Measurements from ENCODE around the gene INPP4A.

Gene INPP4A

GRCh38 chr2:98570356-98570755 is 125.7 kb downstream of the INPP4A start:
- no peak for DNase-seq (ENCODE audit: low read depth)
- no peak for TF ChIP-seq CTCF (IDR thresholded peaks at IDR 0.05; ENCODE audit: insufficient read depth, low read depth, low read length, missing control alignments)
- H3K4me3 ChIP-seq (ENCODE audit: low read depth, low read length): no peak overlapping the region

DNA sequence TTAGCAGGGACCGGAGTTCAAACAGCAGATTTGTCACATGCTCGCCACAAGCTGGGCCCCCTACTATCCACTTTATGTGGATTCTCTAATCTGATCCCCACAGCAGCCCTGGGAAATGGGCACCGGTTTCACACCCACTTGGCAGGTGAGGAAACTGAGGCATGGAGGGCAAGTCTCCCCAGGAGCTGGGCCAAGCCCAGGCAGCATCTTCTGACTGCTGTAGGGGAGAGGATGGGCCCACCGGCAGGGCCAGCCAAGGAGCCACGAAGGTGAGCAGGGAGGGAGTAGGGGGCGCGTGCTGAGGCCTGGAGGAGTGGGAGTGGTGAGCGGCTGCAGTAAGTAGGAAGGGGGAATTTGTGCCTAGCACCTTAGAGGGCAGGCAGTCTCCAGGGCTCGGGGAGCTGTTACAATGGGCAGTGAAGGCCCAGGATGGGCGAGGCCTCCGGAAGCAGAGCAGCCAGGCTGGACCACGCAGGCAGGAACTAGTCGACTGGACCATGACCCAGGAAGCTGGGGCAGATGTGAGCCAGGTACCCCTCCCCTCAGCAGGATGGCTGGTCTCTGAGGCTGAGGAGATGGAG is 126.6 kb downstream of the INPP4A start:
- no peak for TF ChIP-seq CTCF (IDR thresholded peaks at IDR 0.05; ENCODE audit: insufficient read depth, low read depth, low read length, missing control alignments)
- H3K4me3 ChIP-seq (ENCODE audit: low read depth, low read length): no peak overlapping the region
- DNase-seq (ENCODE audit: low read depth): no peak

GRCh38 chr2:98571796-98572195 is 127.1 kb downstream of the INPP4A start:
- H3K4me3 ChIP-seq (ENCODE audit: low read depth, low read length): no peak overlapping the region
- no peak for DNase-seq (ENCODE audit: low read depth)
- no peak for TF ChIP-seq CTCF (IDR thresholded peaks at IDR 0.05; ENCODE audit: insufficient read depth, low read depth, low read length, missing control alignments)

- no peak for TF ChIP-seq CTCF (IDR thresholded peaks at IDR 0.05; ENCODE audit: insufficient read depth, low read depth, low read length, missing control alignments)
- no peak overlapping the region for H3K4me3 ChIP-seq (ENCODE audit: low read depth, low read length)
- DNase-seq (ENCODE audit: low read depth): no peak
Observed at GRCh38 chr2:98572211-98572610, 127.6 kb downstream of the INPP4A start.

- no peak overlapping the region for H3K4me3 ChIP-seq (ENCODE audit: low read depth, low read length)
- TF ChIP-seq CTCF (IDR thresholded peaks at IDR 0.05; ENCODE audit: insufficient read depth, low read depth, low read length, missing control alignments): no peak
- DNase-seq (ENCODE audit: low read depth): no peak
Observed at GRCh38 chr2:98572676-98573075, 128.0 kb downstream of the INPP4A start.

DNA sequence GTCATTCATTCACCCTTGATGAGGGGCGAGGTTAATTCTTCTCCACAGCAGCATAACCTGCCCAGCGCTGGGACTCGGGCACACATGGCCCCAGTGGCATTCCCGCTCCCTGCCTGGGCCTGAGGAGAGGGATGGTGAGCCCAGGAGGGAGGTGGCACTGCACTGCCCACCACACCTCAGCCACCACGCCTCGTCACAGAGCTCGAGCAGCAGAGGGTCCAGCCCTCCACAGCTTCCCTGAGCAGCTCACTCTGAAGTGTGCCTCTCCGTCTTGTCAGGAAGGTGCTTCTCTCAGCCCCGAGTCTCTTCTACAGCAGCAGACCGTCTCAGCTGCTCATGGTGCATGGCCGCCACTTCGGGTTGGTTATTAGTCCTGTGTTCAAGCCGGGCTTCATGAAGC is 128.8 kb downstream of the INPP4A start:
- DNase-seq (ENCODE audit: low read depth): no peak
- H3K4me3 ChIP-seq (ENCODE audit: low read depth, low read length): no peak overlapping the region
- TF ChIP-seq CTCF (IDR thresholded peaks at IDR 0.05; ENCODE audit: insufficient read depth, low read depth, low read length, missing control alignments): no peak

DNA sequence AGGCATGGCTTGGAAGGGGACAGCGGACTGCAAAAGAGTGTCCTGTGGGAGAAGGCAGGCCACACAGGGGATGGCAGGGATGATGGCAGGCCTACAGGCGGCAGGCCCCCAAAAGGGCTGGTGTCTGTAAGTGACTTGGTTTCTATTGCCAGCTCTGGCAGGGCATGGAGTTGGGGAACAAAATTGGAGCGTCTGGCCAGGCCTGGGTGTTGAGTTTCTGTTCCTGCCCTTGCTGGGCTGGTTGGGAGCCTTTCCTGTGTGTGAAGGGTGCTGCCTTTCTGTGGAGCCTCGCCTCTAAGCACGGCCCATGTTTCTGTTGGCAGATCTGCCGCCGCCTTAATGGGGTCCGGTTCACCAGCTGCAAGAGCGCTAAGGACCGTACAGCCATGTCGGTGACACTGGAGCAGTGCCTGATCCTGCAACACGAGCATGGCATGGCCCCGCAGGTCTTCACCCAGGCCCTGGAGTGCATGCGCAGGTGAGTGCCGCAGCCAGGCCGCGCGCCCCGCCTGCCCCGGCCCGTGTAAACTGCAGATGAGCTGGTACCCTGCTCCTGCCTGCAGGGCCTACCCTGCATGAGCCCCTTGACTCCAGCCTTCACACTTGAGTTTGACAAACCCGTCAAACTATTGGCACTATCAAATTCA is 132.1 kb downstream of the INPP4A start:
- DNase-seq (ENCODE audit: low read depth): no peak
- TF ChIP-seq CTCF (IDR thresholded peaks at IDR 0.05; ENCODE audit: insufficient read depth, low read depth, low read length, missing control alignments): no peak
- H3K4me3 ChIP-seq (ENCODE audit: low read depth, low read length): no peak overlapping the region

All from GM12865 (cell line).